Activated naive CD4-positive, alpha-beta T cell treated with anti-CD3 and anti-CD28 coated beads, Interleukin-2, amount 50 U/mL, for 72 hours (primary cell): ENCODE data around the gene RASA1. TPM values are rescaled to one million over a fixed set of nuclear protein-coding genes. Genes with fewer than 3 reads are reported as not detected.
A peak's percentile ranks its signal among the peaks of the same experiment; 100 is the strongest.

Experiments
- ATAC-seq, 2 donors: fragments of 150-1000 bp; cut with Tn5 transposase; 2 replicates each; pipeline ENCODE4 v1.10.0; 2021; ENCODE audit warnings: mild to moderate bottlenecking in 2 of 2, moderate library complexity in 2 of 2
- DNase-seq, 2 donors: peaks; one replicate each; pipeline ENCODE4 v3.0.0; 2021 to 2022; ENCODE audit warnings: low spot score in 2 of 2
- H3K27ac Mint-ChIP-seq, 2 donors: one replicate each; pipeline ENCODE4 v1.8.0; 2022; ENCODE audit warnings: mild to moderate bottlenecking in 2 of 2, mixed read lengths in 2 of 2
- H3K36me3 Mint-ChIP-seq, 2 donors: one replicate each; pipeline ENCODE4 v1.8.0; 2022; ENCODE audit warnings: mixed read lengths in 2 of 2
- H3K9me3 Mint-ChIP-seq, 2 donors: one replicate each; pipeline ENCODE4 v1.8.0; 2022; ENCODE audit warnings: mixed read lengths in 2 of 2
- total RNA-seq, 2 donors: library from RNA; stranded (reverse); gene quantifications; one replicate each; pipeline ENCODE4 v1.2.3, GENCODE V29; 2022

RASA1 gene
- 10 to 100 TPM; 16.9 to 22.9 TPM for total RNA-seq

DNA sequence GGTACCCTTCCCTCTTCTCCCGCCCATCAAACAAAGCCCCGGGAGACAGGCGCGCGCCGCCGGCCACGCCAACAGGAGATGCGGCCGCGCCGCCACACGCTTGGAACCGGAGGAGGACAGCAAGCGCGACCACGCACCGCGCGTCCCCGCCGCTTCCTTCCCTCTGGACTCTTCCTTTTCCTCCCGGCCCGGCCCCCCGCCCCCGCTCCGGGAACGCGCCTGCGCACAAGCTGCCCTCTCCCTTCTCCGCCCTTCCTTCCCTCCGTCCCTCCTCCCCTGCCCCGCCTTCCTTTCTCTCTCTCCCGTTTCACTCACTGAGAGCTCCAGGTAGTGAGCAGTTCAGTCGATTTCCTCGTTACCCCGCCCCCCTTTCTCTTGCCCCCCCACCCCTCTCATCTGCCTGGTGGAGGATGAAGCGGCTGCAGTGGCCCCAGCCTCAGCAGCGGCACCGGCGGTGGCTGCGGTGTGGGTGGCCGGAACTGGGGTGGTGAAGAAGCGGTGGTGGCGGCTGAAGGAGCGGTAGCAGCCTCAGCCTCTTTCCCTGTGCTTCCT is at the start of gene RASA1:
RASA1 (plus strand) TSS at position 310 of the 552 bp plus-strand sequence. CDS start 569 bp downstream, outside the sequence.
- ATAC-seq (peak; percentile 74 to 79), DNase-seq (peak; percentile 78 to 88)
- no peaks in the 10 kb centered on the region for H3K9me3 Mint-ChIP-seq
- H3K36me3 Mint-ChIP-seq = peaks cover 13 to 20% of the 10 kb centered on the region in 2 donors
- H3K27ac Mint-ChIP-seq = peak within 1 kb of the TSS; percentile 15 to 97

GRCh38 chr5:87229780-87230179 is 37.9 kb upstream of the RASA1 start:
- no peak overlapping the region for H3K27ac Mint-ChIP-seq
- ATAC-seq = no peak
- DNase-seq = no peak
- no peaks in the 10 kb centered on the region for H3K9me3 Mint-ChIP-seq
- no peaks in the 10 kb centered on the region for H3K36me3 Mint-ChIP-seq

GRCh38 chr5:87231037-87231808 is 36.5 kb upstream of the RASA1 start:
- DNase-seq (no peak), ATAC-seq (peak; percentile 57 to 94)

DNA sequence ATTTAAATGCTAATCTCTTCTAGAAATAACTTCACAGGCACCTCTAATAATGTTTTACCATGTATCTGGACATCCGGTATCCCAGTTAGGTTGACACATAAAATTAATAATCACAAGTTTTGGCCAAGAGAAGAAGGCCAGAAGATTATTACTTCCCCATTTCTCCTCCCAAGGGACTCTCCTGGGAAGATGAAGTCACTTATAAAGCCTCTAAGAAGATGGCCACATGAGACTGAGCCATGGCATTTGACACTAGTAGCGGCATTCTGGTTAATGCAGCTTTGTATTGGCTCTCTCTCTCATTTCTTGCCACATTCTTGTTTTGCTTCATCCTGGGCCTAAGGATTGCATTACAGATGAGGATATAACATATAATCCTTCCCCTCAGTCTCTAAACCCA is 34.5 kb upstream of the RASA1 start:
- Mint-ChIP-seq H3K36me3 (no peaks in the 10 kb centered on the region), H3K27ac (no peak overlapping the region), H3K9me3 (no peaks in the 10 kb centered on the region)
- DNase-seq = no peak
- ATAC-seq = no peak

More at GRCh38 chr5:87231037-87231808, 36.5 kb upstream of the RASA1 start:
- Mint-ChIP-seq H3K27ac (no peak overlapping the region), H3K36me3 (no peaks in the 10 kb centered on the region), H3K9me3 (no peaks in the 10 kb centered on the region)

- ATAC-seq (no peak), DNase-seq (no peak)
- Mint-ChIP-seq H3K36me3 (no peaks in the 10 kb centered on the region), H3K27ac (no peak overlapping the region), H3K9me3 (no peaks in the 10 kb centered on the region)
These were observed 26.1 kb upstream of the RASA1 start for GRCh38 chr5:87241555-87241954.

DNA sequence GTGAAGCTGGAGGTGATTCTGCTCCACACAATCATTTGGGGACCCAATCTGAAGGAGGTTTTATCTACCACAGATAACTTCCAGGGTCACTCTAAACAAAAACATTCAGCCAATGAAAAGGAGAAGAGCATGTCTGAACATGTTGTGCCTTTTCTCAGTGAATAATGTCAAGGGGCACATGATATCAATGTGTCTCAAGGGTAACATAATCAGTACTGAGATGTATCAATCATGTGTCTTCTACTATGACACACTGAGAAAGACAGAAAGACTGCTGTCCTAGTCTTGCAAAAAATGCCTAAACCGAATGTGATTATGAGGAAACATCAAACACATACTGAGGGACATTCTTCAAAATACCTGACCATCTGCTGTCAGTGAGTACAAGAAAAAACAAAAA is 25.4 kb upstream of the RASA1 start:
- ATAC-seq (no peak), DNase-seq (no peak)
- no peaks in the 10 kb centered on the region for H3K9me3 Mint-ChIP-seq
- no peaks in the 10 kb centered on the region for H3K36me3 Mint-ChIP-seq
- H3K27ac Mint-ChIP-seq = peak overlapping the region in 1 of 2 donors; percentile 13

GRCh38 chr5:87243161-87243844 is 24.4 kb upstream of the RASA1 start:
- peak overlapping the region in 1 of 2 donors; percentile 13 for H3K27ac Mint-ChIP-seq
- H3K36me3 Mint-ChIP-seq = no peaks in the 10 kb centered on the region
- no peak for DNase-seq
- no peak for ATAC-seq
- no peaks in the 10 kb centered on the region for H3K9me3 Mint-ChIP-seq

DNA sequence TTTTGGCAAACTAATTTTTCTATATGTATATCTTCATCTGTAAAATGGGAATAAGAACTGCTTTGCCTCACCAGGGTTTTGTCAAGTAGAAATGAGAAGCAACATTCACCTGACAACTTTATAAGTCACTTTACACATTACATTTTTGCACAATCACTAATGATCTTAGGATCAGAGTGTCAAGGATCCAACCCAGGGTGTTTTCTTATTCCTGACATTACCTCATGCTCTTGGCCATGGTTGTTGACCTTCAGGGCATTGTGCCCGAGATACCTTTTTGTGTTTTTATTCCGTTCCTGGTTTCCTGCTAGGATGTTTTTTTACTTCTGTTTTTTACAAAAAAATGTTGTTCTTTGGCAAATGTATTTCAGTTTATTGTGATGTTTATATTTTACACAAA is 22.2 kb upstream of the RASA1 start:
- no peaks in the 10 kb centered on the region for H3K9me3 Mint-ChIP-seq
- ATAC-seq (no peak), DNase-seq (no peak)
- no peak overlapping the region for H3K27ac Mint-ChIP-seq
- H3K36me3 Mint-ChIP-seq = no peaks in the 10 kb centered on the region

GRCh38 chr5:87246061-87246460 is 21.6 kb upstream of the RASA1 start:
- no peak for DNase-seq
- Mint-ChIP-seq H3K27ac (no peak overlapping the region), H3K9me3 (no peaks in the 10 kb centered on the region), H3K36me3 (no peaks in the 10 kb centered on the region)
- ATAC-seq = no peak

DNA sequence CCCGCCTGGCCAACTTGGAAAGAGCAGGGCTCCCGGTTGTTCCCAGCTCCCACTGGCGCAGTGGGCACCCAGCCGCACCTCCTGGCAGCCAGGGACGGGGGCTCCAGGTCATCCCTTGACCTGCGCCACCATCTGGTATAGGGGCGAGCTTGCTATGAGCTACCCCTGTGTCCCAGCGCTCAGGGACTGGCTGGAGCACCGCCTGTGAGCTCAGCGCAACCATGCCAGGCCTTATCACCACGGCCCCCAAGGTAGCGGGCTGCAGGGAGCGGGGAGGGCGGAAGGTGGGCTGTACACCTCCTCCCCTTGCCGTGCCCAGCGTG is 15.4 kb upstream of the RASA1 start:
- DNase-seq (no peak), ATAC-seq (no peak)
- Mint-ChIP-seq H3K36me3 (no peaks in the 10 kb centered on the region), H3K27ac (no peak overlapping the region), H3K9me3 (no peaks in the 10 kb centered on the region)

GRCh38 chr5:87254035-87254434 is 13.6 kb upstream of the RASA1 start:
- Mint-ChIP-seq H3K27ac (no peak overlapping the region), H3K9me3 (no peaks in the 10 kb centered on the region), H3K36me3 (no peaks in the 10 kb centered on the region)
- no peak for ATAC-seq
- DNase-seq = no peak

DNA sequence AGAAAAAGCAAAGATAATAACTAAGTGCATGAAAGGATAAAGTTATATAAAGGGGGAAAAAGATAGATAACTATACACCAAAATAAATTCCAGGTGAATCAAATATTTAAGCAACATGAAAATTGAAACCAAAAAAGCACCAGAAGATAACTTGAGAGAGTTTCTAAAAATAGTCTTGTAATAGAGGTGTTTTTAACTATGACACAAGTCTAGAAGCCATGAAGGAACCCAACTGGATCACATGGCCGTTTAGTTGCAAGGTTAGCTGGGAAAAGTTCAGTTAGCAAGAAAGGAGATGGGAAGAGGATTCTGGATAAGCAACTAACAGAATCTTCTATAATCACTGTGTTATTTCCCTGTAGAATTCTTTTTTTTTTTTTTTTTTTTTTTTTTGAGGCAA is 9.2 kb upstream of the RASA1 start:
- Mint-ChIP-seq H3K36me3 (no peaks in the 10 kb centered on the region), H3K27ac (no peak overlapping the region), H3K9me3 (no peaks in the 10 kb centered on the region)
- DNase-seq (no peak), ATAC-seq (no peak)

DNA sequence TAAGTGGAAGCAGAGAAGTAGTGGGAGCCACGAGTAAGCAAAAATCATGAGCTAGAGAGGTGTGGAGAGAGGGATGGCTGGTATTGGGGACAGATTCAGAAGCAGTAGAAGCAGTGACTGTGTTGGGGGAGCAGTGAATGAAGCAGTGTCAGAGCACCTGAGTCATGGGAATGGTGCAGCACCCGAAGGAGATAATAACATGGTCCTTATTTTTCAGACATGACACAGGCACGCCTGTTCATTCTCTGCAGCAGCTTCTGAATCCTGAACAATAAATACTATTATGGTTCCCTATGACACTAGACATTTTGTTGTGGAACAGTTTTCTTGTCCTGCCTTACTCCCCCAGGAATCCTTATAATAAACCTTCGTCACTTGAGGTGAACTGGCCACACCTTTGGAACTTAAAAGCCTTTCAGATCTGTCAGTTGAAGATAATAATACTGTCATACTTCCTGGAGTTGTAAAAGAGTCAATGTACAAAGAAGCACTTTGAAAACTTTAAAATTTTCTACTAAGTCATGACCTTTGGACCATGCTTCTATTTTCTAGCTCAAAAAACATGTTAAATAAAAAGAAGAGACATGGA is 7.0 kb upstream of the RASA1 start:
- no peak for ATAC-seq

GRCh38 chr5:87263498-87263897 is 4.2 kb upstream of the RASA1 start:
- no peak for DNase-seq
- no peak for ATAC-seq
- peaks cover 0 to 13% of the 10 kb centered on the region in 2 donors for H3K36me3 Mint-ChIP-seq
- no peaks in the 10 kb centered on the region for H3K9me3 Mint-ChIP-seq
- no peak overlapping the region for H3K27ac Mint-ChIP-seq

More for the DNA sequence above, 7.0 kb upstream of the RASA1 start:
- DNase-seq = no peak
- Mint-ChIP-seq H3K27ac (no peak overlapping the region), H3K9me3 (no peaks in the 10 kb centered on the region), H3K36me3 (no peaks in the 10 kb centered on the region)

GRCh38 chr5:87266914-87267573 is 639 bp upstream of the RASA1 start:
- Mint-ChIP-seq H3K36me3 (peaks cover 13 to 20% of the 10 kb centered on the region in 2 donors), H3K9me3 (no peaks in the 10 kb centered on the region), H3K27ac (peak overlapping the region; percentile 15 to 97)
- ATAC-seq = peak; percentile 8 to 15
- no peak for DNase-seq

GRCh38 chr5:87268126-87268969 is 665 bp downstream of the RASA1 start:
- ATAC-seq = peak; percentile 65 to 74
- no peaks in the 10 kb centered on the region for H3K9me3 Mint-ChIP-seq
- peak in 1 of 2 donors; percentile 69 for DNase-seq
- H3K36me3 Mint-ChIP-seq = peaks cover 13 to 20% of the 10 kb centered on the region in 2 donors
- peak overlapping the region; percentile 15 to 97 for H3K27ac Mint-ChIP-seq
